Mesenteric fat pad (tissue), 1 donor: ENCODE measurements around the gene SLC35G6. TPM values are rescaled to one million over a fixed set of nuclear protein-coding genes. Genes with fewer than 3 reads are reported as not detected.
"Not testable (repeated sequence)": the region's sequence is repeated elsewhere in the genome, so short reads cannot be mapped to it uniquely, and the experiment has no call there.

Source experiments
- DNase-seq: peaks from one replicate; pipeline ENCODE4 v3.0.0-alpha.2; 2020; ENCODE audit warnings: low spot score
- total RNA-seq: library from RNA; stranded (reverse); fragmentation: NEBNext Ultra II Directional; extraction: Animal tissue kit (Norgen Biotek cat#: 25700); gene quantifications from one replicate; pipeline ENCODE4 v1.2.1, GENCODE V29; 2021
- donor health status: DM: yes; HTN: yes; CAD: no.

The SLC35G6 gene
- total RNA-seq, 1 donor from 2014 or later: not detected

GRCh38 chr17:7459961-7460545, 21.2 kb upstream of the SLC35G6 start:
- DNase-seq: no peak

DNA sequence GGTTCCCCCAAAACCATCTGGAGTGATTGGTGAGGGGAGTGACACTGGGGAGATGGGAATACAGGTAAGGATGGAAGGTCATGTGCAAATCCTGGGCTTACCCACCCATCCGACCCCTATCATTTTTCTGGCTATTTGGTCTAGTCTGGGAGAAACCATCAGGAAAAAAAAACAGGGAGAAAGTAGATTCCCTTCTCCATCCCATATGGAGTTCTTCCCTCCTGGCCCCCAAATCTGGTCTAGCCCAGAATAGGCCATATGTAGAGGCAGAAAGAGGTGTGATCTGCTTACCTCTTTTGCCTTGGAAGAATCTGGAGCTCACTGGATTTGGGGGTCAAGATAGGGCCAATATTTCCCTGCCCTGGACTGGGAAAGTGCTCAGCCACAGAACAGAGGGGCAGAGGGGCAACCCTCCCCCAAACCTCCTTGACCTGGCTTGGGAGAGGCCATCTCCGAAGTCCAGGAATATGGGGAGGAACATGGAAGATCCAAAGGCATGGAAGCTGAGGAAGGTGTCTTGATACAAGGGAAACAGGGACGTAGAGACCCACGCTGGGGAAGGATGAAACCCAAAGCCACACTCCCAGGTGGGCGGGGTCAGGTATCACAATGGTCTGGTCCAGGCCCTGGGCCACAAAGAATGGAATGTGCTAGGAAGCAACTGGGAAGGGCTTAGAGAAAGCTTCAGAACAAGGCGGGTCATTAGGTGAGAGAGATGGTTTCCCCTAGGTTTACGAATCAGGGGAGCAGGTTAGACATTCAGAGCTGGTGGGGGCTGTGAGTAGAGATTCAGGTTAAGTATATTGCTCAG, 20.2 kb upstream of the SLC35G6 start:
- no peak for DNase-seq

DNA sequence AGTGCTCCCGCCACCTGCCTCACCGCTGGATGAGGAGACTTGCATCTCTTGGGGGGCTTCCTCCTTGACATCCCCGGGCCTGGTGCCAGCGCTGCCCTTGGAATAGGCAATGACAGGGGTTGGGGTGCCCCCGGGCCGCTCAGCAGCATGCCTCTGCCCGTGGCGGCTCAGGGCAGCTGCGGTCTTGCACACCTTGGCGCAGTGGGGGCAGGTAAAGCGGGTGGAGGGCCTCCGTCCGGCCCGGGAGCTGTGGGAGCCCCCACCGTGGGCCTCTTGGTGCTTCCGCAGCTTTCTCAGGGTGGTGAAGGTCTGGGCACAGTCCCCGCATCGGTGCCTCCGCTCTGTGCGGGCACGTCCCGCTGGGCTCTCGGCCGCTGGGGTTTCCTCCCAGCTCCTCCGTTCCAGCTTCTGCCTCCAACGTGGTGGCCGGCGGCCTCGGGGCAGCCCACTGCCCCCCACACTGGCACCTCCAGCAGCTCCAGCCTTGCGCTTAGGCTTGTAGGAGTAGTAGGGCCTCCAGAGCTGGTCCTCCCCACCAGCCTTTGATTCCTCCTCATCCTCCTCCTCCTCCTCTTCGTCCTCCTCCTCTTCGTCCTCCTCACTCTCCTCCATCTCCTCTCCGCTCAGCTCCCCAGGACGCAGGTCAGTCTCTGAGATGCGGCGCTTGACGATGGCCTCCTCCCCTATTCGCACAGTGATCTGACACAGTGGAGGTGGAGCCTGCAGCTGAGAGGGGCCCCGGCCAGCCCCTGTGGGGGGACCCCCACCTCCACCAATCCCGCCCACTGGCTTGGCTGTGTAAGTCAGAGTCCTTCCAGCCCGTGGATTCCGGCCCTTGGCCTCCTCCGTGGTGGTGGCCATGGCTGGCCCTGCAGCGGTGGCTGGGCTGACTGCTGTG, 18.5 kb upstream of the SLC35G6 start:
- DNase-seq: no peak

- DNase-seq: no peak
These were observed 17.8 kb upstream of the SLC35G6 start for GRCh38 chr17:7463372-7463846.

DNA sequence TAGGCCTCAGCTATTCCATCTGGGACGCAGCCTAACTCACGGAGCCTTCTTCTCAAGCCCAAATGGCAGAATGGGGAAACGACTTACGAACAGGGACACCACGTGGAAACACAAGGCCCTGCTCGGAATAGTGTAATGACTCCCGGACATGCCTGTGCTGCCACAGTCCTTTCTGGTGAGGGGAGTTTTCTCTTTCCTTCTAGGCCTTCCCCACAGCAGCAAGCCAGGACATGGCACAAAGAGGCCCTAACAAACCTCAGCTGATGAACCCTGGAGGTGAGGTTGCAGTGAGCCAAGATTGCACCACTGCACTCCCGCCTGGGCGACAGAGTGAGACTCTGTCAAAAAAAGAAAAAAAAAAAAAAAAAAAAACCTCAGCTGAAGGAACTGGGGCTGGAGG, 17.2 kb upstream of the SLC35G6 start:
- DNase-seq: no peak

GRCh38 chr17:7465597-7466275, 15.5 kb upstream of the SLC35G6 start:
- DNase-seq: no peak

DNA sequence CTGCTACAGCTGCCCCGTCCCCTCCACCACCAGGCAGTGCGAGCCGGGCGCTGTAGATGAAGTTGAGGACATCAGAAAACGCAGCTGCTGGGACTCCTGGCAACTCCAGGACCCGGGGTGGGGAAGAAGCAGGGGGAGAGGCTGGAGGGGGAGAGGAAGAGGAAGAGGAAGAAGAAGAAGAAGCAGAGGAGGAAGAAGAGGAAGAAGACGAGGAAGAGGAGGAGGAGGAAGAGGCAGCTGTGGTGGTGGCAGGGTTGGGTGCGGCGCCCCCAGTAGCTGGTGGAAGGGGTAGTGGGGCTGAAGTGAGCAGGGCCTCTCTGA, 15.0 kb upstream of the SLC35G6 start:
- no peak for DNase-seq

- no peak for DNase-seq
These were observed 14.5 kb upstream of the SLC35G6 start for GRCh38 chr17:7466639-7467341.

DNA sequence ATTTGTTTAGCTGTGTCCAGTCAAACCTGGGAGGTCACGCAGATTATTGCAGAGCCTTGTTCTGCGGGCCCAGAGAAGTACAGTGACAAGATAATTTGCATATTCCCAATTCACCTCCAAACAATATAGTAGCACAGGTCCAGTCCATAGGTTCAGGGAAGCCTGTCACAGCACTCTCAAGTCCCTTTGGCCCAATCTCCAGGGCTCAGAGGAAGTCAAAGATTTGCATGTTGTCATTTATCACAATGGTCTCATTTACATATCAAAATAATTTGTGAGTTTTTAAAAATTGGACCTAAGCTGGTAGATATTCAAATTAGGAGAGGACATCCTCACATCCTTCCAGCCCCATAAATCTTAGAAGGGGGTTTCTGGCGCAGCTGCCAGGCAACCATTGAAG, 13.7 kb upstream of the SLC35G6 start:
- no peak for DNase-seq

DNA sequence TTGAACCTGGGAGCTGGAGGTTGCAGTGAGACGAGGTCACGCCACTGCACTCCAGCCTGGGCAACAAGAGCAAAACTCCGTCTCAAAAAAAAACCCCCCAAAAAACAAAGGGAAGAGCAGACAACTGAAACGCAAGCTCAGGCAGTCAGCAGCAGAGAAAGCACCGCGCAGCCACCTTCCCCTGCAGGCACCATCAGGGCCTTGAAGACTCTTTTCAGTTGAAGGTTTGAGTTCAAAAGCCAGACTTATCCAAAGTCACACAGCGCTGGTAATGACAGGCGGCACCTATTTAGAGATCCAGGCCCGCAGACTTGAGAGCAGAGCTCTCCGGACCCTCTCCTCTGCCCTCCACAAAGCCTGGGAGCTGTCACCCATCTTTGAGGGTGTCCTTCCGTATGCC, 13.0 kb upstream of the SLC35G6 start:
- no peak for DNase-seq

DNA sequence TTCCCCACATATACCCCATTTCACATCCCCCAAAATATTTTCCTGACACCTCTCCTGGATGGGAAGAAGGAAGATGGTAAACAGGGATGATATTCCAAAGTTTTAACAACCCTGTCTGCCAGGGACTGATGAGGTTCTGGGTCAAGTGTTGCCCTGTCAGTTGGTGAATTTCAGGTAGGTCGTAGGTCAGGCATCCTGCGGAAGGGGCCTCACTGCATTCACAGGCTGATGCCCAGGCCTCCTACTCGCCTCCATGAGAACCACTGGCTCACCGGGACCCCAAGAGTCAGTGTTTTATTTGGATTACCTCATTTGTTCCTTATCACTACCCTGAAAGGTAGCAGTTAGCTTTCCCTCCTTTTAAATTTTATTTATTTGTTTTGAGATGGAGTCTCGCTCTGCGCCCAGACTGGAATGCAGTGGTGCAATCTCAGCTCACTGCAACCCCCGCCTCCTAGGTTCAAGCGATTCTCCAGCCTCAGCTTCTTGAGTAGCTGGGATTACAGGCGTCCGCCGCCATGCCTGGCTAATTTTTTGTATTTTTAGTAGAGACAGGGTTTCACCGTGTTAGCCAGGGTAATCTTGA, 12.3 kb upstream of the SLC35G6 start:
- DNase-seq: no peak

GRCh38 chr17:7469843-7470242, 11.4 kb upstream of the SLC35G6 start:
- not testable (repeated sequence) for DNase-seq

GRCh38 chr17:7470457-7470973, 10.7 kb upstream of the SLC35G6 start:
- not testable (repeated sequence) for DNase-seq

DNA sequence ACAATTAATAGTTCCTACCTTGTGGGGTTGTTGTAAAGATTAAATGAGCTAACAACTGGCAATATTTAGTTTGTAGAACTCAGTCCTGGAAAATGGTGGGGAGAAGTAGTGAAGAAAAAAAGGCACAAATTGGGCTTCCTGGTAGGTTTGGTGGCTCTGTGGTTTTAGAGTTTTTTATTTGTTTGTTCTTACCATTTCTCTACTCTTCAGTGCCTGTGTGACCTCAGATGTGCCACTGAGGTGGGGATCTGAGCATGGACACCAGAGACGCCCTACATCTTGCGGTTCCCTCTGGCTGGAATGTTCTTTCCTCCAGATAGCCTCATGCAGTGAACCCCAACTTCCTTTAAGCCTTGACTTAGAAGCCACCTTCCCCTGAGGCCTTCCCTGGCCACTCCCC, 9.5 kb upstream of the SLC35G6 start:
- DNase-seq: no peak

DNA sequence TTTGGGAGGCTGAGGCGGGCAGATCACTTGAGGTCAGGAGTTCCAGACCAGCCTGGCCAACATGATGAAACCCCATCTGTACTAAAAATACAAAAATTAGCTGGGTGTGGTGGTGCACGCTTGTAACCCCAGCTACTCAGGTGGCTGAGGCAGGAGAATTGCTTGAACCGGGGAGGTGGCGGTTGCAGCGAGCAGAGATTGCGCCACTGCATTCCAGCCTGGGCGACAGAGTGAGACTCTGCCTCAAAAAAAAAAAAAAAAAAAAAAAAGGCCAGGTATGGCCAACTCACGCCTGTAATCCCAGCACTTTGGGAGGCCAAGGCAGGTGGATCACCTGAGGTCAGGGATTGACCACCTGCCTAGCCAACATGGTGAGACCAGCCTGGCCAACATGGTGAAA, 6.5 kb upstream of the SLC35G6 start:
- DNase-seq: not testable (repeated sequence)

GRCh38 chr17:7475764-7476422, 5.4 kb upstream of the SLC35G6 start:
- DNase-seq: no peak

DNA sequence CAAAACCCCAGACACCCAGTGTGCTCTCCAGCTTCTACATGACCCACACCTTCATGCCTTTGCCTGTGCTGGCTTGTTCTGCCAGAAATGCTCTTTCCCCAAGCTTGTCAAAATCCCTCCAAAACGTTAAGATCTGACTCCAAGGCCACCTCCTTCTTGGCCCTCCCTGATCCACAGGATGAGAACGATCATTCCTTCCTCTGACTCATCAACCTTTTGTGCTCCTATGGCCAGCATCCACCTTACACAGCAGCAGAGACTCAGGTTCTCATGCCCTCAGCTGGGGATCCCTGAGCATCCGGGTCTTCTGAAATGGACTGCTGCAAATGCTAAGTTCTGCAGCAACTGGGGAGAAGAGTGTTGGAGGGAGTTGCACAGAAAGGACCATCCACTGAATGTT, 4.8 kb upstream of the SLC35G6 start:
- no peak for DNase-seq

- DNase-seq: no peak
These were observed 4.3 kb upstream of the SLC35G6 start for GRCh38 chr17:7476951-7477350.

DNA sequence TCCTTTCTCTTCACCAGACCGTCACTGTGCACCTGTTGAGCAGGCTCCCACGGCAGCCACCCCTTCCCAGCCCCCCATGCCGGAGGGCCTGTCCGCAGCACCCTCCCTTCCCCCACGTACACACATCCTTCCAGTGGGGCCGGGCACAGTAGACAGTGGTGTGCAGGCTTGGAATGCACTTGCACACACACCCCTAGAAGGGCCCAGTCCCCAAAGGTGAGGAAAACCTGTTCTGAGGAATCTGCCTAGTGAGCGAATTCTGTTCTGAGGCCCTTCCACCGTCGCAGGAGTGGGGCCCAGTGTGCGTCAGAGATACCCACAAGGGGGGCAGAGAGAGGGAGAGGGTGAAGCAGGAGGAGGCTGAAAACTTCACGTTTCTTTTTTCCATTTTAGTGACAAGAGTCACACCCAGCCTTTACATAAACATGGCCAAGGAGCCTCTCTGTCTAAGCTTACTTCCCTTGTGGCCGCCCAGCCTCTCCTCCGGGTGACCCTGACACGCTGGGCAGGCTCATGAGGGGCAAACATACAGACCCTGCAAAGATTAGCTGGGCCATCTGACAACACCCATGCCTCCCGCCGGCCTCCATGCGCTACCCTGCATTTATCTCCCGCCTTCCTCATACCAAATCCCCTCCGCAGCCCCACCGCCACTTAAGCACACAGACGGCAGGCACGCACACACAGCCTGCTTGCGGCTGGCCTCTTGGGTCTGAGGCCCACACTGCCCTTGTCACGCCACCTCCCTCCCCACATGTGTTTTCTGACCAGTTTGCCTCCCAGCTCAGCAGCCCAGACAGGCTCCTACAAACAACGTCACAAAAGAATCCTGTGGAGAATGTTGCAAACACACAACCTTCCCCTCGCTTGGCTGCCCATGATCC, 3.6 kb upstream of the SLC35G6 start:
- DNase-seq: no peak
